Adrenal gland (tissue), 12 donors: Measurements from ENCODE around the gene UHRF1. TPM values are rescaled to one million over a fixed set of nuclear protein-coding genes. Genes with fewer than 3 reads are reported as not detected.

Experiments
- DNase-seq, 7 donors: peaks; one replicate each; pipeline ENCODE4 v3.0.0-alpha.2; 2019 to 2020
- H3K27ac ChIP-seq, 5 donors: fragments of 200-600 bp; sonication (generic) in 4 of 5; 1 replicate in 3 of 5; 2 replicates in 2 of 5; pipeline versions ENCODE4 v1.5.1 to v1.8.0; 2016 to 2020; ENCODE audit warnings: mild to moderate bottlenecking in 1 of 5
- H3K27me3 ChIP-seq: fragments of 200-600 bp; 2 replicates; pipeline ENCODE4 v1.8.0; 2021
- H3K36me3 ChIP-seq, 2 donors: fragments of 200-600 bp; replicated peaks in 1 of 2; 1 replicate in 1 of 2; 2 replicates in 1 of 2; pipeline versions ENCODE4 v1.5.1 to v1.8.0; 2018 to 2022
- H3K4me1 ChIP-seq, 2 donors: fragments of 200-600 bp; replicated peaks in 1 of 2; 1 replicate in 1 of 2; 2 replicates in 1 of 2; pipeline versions ENCODE4 v1.5.1 to v1.8.0; 2018 to 2021
- H3K4me3 ChIP-seq, 4 donors: fragments of 200-600 bp; sonication (generic) in 3 of 4; one replicate each; pipeline ENCODE4 v1.5.1; 2016 to 2018
- H3K9me3 ChIP-seq, 3 donors: fragments of 200-600 bp; sonication (generic) in 1 of 3; replicated peaks in 1 of 3; 1 replicate in 2 of 3; 2 replicates in 1 of 3; pipeline versions ENCODE4 v1.5.1 to v1.8.0; 2016 to 2021
- POLR2A ChIP-seq, 2 donors: fragments of 450-650 bp; IDR thresholded peaks; one replicate each; pipeline ENCODE4 v1.6.1; 2017; ENCODE audit warnings: antibody characterized with exemption in 2 of 2, mild to moderate bottlenecking in 2 of 2, moderate library complexity in 1 of 2
- WGBS, 4 donors: extraction: QIAGEN DNeasy Blood & Tissue Kit in 2 of 4; methylation state at CpG; one replicate each; pipeline versions ENCODE4 v1.1.5 to v1.1.7; 2013 to 2017; 5-methylcytosine and 5-hydroxymethylcytosine counted together
- intact Hi-C, 2 donors: fragments of 100-400 bp; cut with DNase I; formaldehyde crosslinking; loops; one replicate each; pipeline versions ENCODE4 v1.14.1 to v1.15.0; 2022 to 2023
- polyA plus RNA-seq, 3 donors: library from polyadenylated mRNA; stranded (reverse); fragments of 200-250 nt in 2 of 3; fragments of 350-450 nt in 1 of 3; fragmentation: Illumina TruSeq in 1 of 3; extraction: RNeasy Lipid Tissue Mini Kit (QIAGEN cat#74804) in 1 of 3; gene quantifications; one replicate each; pipeline ENCODE4 v1.2.3, GENCODE V29; 2013 to 2014
- total RNA-seq, 9 donors: library from RNA; depleted of rRNA in 4 of 9; stranded (reverse); fragments of >200 nt in 4 of 9; fragments of 120-200 nt in 1 of 9; fragmentation: NEBNext Ultra II Directional in 1 of 9; extraction: Animal tissue kit (Norgen Biotek cat#: 25700) in 1 of 9; gene quantifications; one replicate each; pipeline versions ENCODE4 v1.1.0 to v1.2.4, GENCODE V29; 2013 to 2023
- TF ChIP-seq, protein P1 (sequence below), 6 experiments: fragments of 450-650 bp in 4 of 6; fragments of 200-600 bp in 2 of 6; sonication (generic) in 1 of 6; IDR thresholded peaks; 1 replicate in 5 of 6; 2 replicates in 1 of 6; pipeline versions ENCODE4 v1.5.1 to v1.8.0; 2016 to 2021; ENCODE audit warnings: antibody characterized with exemption in 6 of 6, mild to moderate bottlenecking in 2 of 6, moderate library complexity in 1 of 6
- donor health status: healthy with polysubstance abuse.
- donor health status: Bipolar disorder and iron deficiency.
- donor health status: DM: yes; HTN: yes; CAD: no.
- donor health status: DM: no; HTN: no; CAD: no.
- donor health status: DM: no; HTN: no; CAD: no.
- donor health status: DM: yes; HTN: yes; CAD: no.

UHRF1 gene
- total and polyA plus RNA-seq, 12 donors, result 0.56 to 11.0 (median 1.1) TPM

DNA sequence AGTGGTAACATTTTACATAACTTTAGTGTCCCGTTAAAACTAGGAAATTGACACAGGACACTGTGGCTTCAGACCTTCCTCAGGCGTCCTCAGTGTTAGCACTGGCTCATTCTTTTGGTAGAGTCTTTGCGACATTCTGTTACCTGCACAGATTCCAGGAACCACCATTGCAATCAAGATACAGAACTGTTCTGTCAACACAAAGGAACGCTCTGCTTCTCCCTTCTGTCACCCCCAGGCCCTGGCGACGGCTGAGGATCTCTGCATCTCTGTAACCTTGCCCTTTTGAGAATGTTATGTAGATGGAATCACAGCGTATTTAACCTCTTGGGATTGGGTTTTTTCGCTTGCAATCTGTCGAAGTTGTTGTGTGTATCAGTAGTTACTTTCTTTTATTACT, 82.2 kb downstream of the UHRF1 start:
- peak overlapping the region; percentile 36 to 84 (median 65) for H3K27ac ChIP-seq
- TF ChIP-seq POLR2A (IDR thresholded peaks at IDR 0.05), result no peak
- TF ChIP-seq, protein P1, sequence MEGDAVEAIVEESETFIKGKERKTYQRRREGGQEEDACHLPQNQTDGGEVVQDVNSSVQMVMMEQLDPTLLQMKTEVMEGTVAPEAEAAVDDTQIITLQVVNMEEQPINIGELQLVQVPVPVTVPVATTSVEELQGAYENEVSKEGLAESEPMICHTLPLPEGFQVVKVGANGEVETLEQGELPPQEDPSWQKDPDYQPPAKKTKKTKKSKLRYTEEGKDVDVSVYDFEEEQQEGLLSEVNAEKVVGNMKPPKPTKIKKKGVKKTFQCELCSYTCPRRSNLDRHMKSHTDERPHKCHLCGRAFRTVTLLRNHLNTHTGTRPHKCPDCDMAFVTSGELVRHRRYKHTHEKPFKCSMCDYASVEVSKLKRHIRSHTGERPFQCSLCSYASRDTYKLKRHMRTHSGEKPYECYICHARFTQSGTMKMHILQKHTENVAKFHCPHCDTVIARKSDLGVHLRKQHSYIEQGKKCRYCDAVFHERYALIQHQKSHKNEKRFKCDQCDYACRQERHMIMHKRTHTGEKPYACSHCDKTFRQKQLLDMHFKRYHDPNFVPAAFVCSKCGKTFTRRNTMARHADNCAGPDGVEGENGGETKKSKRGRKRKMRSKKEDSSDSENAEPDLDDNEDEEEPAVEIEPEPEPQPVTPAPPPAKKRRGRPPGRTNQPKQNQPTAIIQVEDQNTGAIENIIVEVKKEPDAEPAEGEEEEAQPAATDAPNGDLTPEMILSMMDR (IDR thresholded peaks at IDR 0.05), result no peak
- WGBS, 4 donors, result 49 to 62% (median 52%) methylated on average over 9 of the region's 9 CpGs
- DNase-seq, result peak in 2 of 7 donors; percentile 33 to 65
- H3K4me3 ChIP-seq, result no peak overlapping the region
- H3K36me3 ChIP-seq, result peaks cover 0 to under 1% of the 10 kb centered on the region in 2 donors
- no peaks in the 10 kb centered on the region for H3K27me3 ChIP-seq
- peaks cover 19 to 43% of the 10 kb centered on the region in 2 donors for H3K4me1 ChIP-seq
- intact Hi-C loops, result no loop called here
- no peaks in the 10 kb centered on the region for H3K9me3 ChIP-seq

DNA sequence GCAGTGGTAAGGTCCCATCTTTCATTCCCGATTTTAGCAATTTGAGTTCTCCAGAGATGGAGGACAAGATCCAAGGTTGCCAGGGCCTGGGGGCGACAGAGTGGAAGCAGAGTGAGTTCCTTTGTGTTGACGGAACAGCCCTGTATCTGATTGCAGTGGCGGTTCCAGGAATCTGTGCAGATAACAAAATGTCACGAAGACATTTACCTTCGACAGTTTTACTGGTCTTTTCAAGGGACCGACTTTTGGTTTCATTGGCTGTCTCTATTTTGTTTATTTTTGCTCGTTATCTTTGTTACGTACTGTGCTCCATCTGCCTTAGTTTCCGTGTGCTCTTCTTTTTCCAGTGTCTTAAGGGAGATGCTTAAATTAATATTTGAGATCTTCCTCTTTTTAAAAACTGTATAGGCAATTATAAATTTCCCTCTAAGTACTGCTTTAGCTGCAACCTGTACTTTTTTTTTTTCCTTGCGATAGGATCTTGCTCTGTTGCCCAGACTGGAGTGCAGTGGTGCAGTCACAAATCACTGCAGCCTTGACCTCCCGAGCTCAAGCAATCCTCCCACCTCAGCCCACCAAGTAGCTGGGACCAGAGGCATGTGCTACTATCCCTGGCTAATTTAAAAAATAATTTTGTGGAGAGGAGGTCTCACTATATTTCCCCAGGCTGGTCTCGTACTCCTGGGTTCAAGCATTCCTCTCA, 82.8 kb downstream of the UHRF1 start:
- TF ChIP-seq POLR2A (IDR thresholded peaks at IDR 0.05), result no peak
- TF ChIP-seq, protein P1 (IDR thresholded peaks at IDR 0.05), result no peak
- Histone ChIP-seq H3K36me3 (peaks cover 0 to 4% of the 10 kb centered on the region in 2 donors), H3K27ac (peak overlapping the region; percentile 36 to 84 (median 65)), H3K9me3 (no peaks in the 10 kb centered on the region), H3K4me3 (no peak overlapping the region), H3K4me1 (peaks cover 19 to 37% of the 10 kb centered on the region in 2 donors), H3K27me3 (no peaks in the 10 kb centered on the region)
- peak in 5 of 7 donors; percentile 51 to 80 (median 65) for DNase-seq
- intact Hi-C loops, result no loop called here
- 48 to 59% (median 51%) methylated on average over 13 of the region's 13 CpGs for WGBS, 4 donors

DNA sequence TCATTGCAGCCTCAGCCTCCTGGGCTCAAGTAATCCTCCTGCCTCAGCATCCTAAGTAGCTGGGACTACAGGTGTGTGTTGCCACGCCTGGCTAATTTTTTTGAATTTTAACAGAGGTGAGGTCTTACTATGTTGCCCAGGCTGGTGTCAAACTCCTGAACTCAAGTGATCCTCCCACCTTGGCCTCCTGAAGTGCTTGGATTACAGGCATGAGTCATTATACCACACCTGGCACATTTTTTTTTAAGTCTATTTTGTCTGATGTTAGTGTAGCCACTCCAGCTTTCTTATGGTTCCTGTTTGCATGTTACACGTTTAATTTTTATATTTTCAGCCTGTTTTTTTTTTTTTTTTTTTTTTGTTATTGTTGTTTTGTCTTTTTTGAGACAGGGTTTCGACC, 84.4 kb downstream of the UHRF1 start:
- peaks cover 0 to 10% of the 10 kb centered on the region in 2 donors for H3K36me3 ChIP-seq
- H3K4me3 ChIP-seq, result no peak overlapping the region
- intact Hi-C loops, result no loop called here
- H3K4me1 ChIP-seq, result peaks cover 5 to 23% of the 10 kb centered on the region in 2 donors
- 86 to 89% (median 89%) methylated on average over 3 of the region's 3 CpGs for WGBS, 4 donors
- peak overlapping the region in 1 of 5 donors; percentile 84 for H3K27ac ChIP-seq
- H3K27me3 ChIP-seq, result no peaks in the 10 kb centered on the region
- DNase-seq, result no peak
- H3K9me3 ChIP-seq, result no peaks in the 10 kb centered on the region
- TF ChIP-seq POLR2A (IDR thresholded peaks at IDR 0.05), result no peak
- TF ChIP-seq, protein P1 (IDR thresholded peaks at IDR 0.05), result no peak

DNA sequence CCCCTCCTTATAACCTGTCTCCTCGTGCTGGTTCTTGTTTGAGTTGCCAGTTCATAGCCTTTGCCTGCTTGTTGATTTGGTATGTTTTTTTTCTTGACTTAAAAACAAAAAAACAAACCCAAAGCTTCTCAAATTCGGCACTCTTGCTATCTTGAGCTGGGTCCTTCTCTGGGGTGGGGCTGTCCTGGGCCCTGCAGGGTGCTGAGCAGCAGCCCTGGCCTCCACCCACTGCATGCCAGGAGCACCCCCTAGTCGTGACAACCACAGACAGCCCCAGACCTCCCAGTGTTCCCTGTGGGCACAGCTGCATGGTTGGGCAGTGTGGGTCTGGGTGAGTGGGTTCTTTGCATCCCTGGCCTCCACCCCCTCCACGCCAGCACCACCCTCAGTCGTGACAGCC, 87.4 kb downstream of the UHRF1 start:
- Histone ChIP-seq H3K27ac (no peak overlapping the region), H3K9me3 (no peaks in the 10 kb centered on the region), H3K36me3 (peaks cover 0 to 10% of the 10 kb centered on the region in 2 donors), H3K4me3 (no peak overlapping the region), H3K27me3 (no peaks in the 10 kb centered on the region), H3K4me1 (peaks cover 2 to 10% of the 10 kb centered on the region in 2 donors)
- WGBS, 4 donors, result 79 to 84% (median 83%) methylated on average over 4 to 5 of the region's 5 CpGs
- TF ChIP-seq POLR2A (IDR thresholded peaks at IDR 0.05), result no peak
- TF ChIP-seq, protein P1 (IDR thresholded peaks at IDR 0.05), result no peak
- DNase-seq, result no peak
- intact Hi-C loops, result no loop called here
